Adrenal gland (tissue), 12 donors: ENCODE data around the gene EPHB2. TPM values are rescaled to one million over a fixed set of nuclear protein-coding genes. Genes with fewer than 3 reads are reported as not detected.

Experiments
- DNase-seq, 7 donors: peaks; one replicate each; pipeline ENCODE4 v3.0.0-alpha.2; 2019 to 2020
- H3K27ac ChIP-seq, 5 donors: fragments of 200-600 bp; sonication (generic) in 4 of 5; 1 replicate in 3 of 5; 2 replicates in 2 of 5; pipeline versions ENCODE4 v1.5.1 to v1.8.0; 2016 to 2020; ENCODE audit warnings: mild to moderate bottlenecking in 1 of 5
- H3K27me3 ChIP-seq: fragments of 200-600 bp; 2 replicates; pipeline ENCODE4 v1.8.0; 2021
- H3K36me3 ChIP-seq, 2 donors: fragments of 200-600 bp; replicated peaks in 1 of 2; 1 replicate in 1 of 2; 2 replicates in 1 of 2; pipeline versions ENCODE4 v1.5.1 to v1.8.0; 2018 to 2022
- H3K4me1 ChIP-seq, 2 donors: fragments of 200-600 bp; replicated peaks in 1 of 2; 1 replicate in 1 of 2; 2 replicates in 1 of 2; pipeline versions ENCODE4 v1.5.1 to v1.8.0; 2018 to 2021
- H3K4me3 ChIP-seq, 4 donors: fragments of 200-600 bp; sonication (generic) in 3 of 4; one replicate each; pipeline ENCODE4 v1.5.1; 2016 to 2018
- H3K9me3 ChIP-seq, 3 donors: fragments of 200-600 bp; sonication (generic) in 1 of 3; replicated peaks in 1 of 3; 1 replicate in 2 of 3; 2 replicates in 1 of 3; pipeline versions ENCODE4 v1.5.1 to v1.8.0; 2016 to 2021
- CTCF ChIP-seq, 6 experiments: fragments of 450-650 bp in 4 of 6; fragments of 200-600 bp in 2 of 6; sonication (generic) in 1 of 6; IDR thresholded peaks; 1 replicate in 5 of 6; 2 replicates in 1 of 6; pipeline versions ENCODE4 v1.5.1 to v1.8.0; 2016 to 2021; ENCODE audit warnings: antibody characterized with exemption in 6 of 6, mild to moderate bottlenecking in 2 of 6, moderate library complexity in 1 of 6
- POLR2A ChIP-seq, 2 donors: fragments of 450-650 bp; IDR thresholded peaks; one replicate each; pipeline ENCODE4 v1.6.1; 2017; ENCODE audit warnings: antibody characterized with exemption in 2 of 2, mild to moderate bottlenecking in 2 of 2, moderate library complexity in 1 of 2
- WGBS, 4 donors: extraction: QIAGEN DNeasy Blood & Tissue Kit in 2 of 4; methylation state at CpG; one replicate each; pipeline versions ENCODE4 v1.1.5 to v1.1.7; 2013 to 2017; 5-methylcytosine and 5-hydroxymethylcytosine counted together
- intact Hi-C, 2 donors: fragments of 100-400 bp; cut with DNase I; formaldehyde crosslinking; loops; one replicate each; pipeline versions ENCODE4 v1.14.1 to v1.15.0; 2022 to 2023
- polyA plus RNA-seq, 3 donors: library from polyadenylated mRNA; stranded (reverse); fragments of 200-250 nt in 2 of 3; fragments of 350-450 nt in 1 of 3; fragmentation: Illumina TruSeq in 1 of 3; extraction: RNeasy Lipid Tissue Mini Kit (QIAGEN cat#74804) in 1 of 3; gene quantifications; one replicate each; pipeline ENCODE4 v1.2.3, GENCODE V29; 2013 to 2014
- total RNA-seq, 9 donors: library from RNA; depleted of rRNA in 4 of 9; stranded (reverse); fragments of >200 nt in 4 of 9; fragments of 120-200 nt in 1 of 9; fragmentation: NEBNext Ultra II Directional in 1 of 9; extraction: Animal tissue kit (Norgen Biotek cat#: 25700) in 1 of 9; gene quantifications; one replicate each; pipeline versions ENCODE4 v1.1.0 to v1.2.4, GENCODE V29; 2013 to 2023
- donor health status: healthy with polysubstance abuse.
- donor health status: Bipolar disorder and iron deficiency.
- donor health status: DM: yes; HTN: yes; CAD: no.
- donor health status: DM: no; HTN: no; CAD: no.
- donor health status: DM: no; HTN: no; CAD: no.
- donor health status: DM: yes; HTN: yes; CAD: no.

The EPHB2 gene
- total and polyA plus RNA-seq, 12 donors, result 0.67 to 10.3 (median 3.1) TPM

GRCh38 chr1:22925111-22925510 lies 214.5 kb downstream of the EPHB2 start:
- H3K27ac ChIP-seq, result no peak overlapping the region
- H3K27me3 ChIP-seq, result no peaks in the 10 kb centered on the region
- TF ChIP-seq CTCF (IDR thresholded peaks at IDR 0.05), result no peak
- no peak for TF ChIP-seq POLR2A (IDR thresholded peaks at IDR 0.05)
- no peak for DNase-seq
- H3K4me3 ChIP-seq, result no peak overlapping the region
- H3K4me1 ChIP-seq, result no peaks in the 10 kb centered on the region
- 64 to 68% (median 66%) methylated on average over 9 of the region's 9 CpGs for WGBS, 4 donors
- intact Hi-C loops, result no loop called here
- H3K36me3 ChIP-seq, result no peaks in the 10 kb centered on the region
- no peaks in the 10 kb centered on the region for H3K9me3 ChIP-seq

- DNase-seq, result peak; percentile 28 to 55 (median 53)
- Histone ChIP-seq H3K27ac (no peak overlapping the region), H3K9me3 (no peaks in the 10 kb centered on the region), H3K36me3 (no peaks in the 10 kb centered on the region), H3K4me3 (no peak overlapping the region), H3K27me3 (no peaks in the 10 kb centered on the region), H3K4me1 (no peaks in the 10 kb centered on the region)
- 38 to 51% (median 44%) methylated on average over 10 to 11 of the region's 11 CpGs for WGBS, 4 donors
- intact Hi-C loops, result no loop called here
- TF ChIP-seq CTCF (IDR thresholded peaks at IDR 0.05) (peak; percentile 50 to 72 (median 67)), POLR2A (IDR thresholded peaks at IDR 0.05) (no peak)
Measured at GRCh38 chr1:22930240-22930912, 219.7 kb downstream of the EPHB2 start.

GRCh38 chr1:22932803-22933470 lies 222.3 kb downstream of the EPHB2 start:
- TF ChIP-seq POLR2A (IDR thresholded peaks at IDR 0.05) (no peak), CTCF (IDR thresholded peaks at IDR 0.05) (no peak)
- Histone ChIP-seq H3K27ac (no peak overlapping the region), H3K27me3 (no peaks in the 10 kb centered on the region), H3K9me3 (no peaks in the 10 kb centered on the region), H3K36me3 (no peaks in the 10 kb centered on the region), H3K4me3 (no peak overlapping the region), H3K4me1 (no peaks in the 10 kb centered on the region)
- no peak for DNase-seq
- 50 to 63% (median 53%) methylated on average over 4 of the region's 4 CpGs for WGBS, 4 donors
- intact Hi-C loops, result no loop called here

GRCh38 chr1:22935433-22935832 lies 224.8 kb downstream of the EPHB2 start:
- H3K9me3 ChIP-seq, result no peaks in the 10 kb centered on the region
- no peaks in the 10 kb centered on the region for H3K36me3 ChIP-seq
- intact Hi-C loops, result no loop called here
- no peaks in the 10 kb centered on the region for H3K4me1 ChIP-seq
- no peak overlapping the region for H3K4me3 ChIP-seq
- WGBS, 4 donors, result 89 to 100% (median 96%) methylated on average over 3 of the region's 3 CpGs
- TF ChIP-seq CTCF (IDR thresholded peaks at IDR 0.05) (no peak), POLR2A (IDR thresholded peaks at IDR 0.05) (no peak)
- H3K27me3 ChIP-seq, result no peaks in the 10 kb centered on the region
- DNase-seq, result no peak
- H3K27ac ChIP-seq, result no peak overlapping the region
